ENCODE data around the gene SH3BP5.

The SH3BP5 gene

DNA sequence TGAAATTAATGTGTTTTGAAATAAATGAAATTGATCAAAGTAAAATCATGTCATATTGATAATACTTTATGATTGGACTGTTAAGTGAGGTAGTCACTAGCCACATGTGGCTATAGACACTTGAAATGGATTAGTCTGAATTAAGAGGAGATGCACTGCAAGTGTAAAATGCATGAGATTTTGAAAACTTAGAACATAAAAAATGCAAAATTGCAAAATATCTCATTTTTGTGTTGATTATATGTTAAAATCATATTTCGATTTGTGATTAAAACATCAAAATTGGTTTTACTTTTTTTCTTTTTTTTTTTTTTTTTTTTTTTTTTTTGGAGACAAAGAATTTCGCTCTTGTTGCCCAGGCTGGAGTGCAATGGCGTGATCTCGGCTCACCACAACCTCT, 103.1 kb downstream of the SH3BP5 start:
- H2AK5ac ChIP-seq (ENCODE audit: low read length, severe bottlenecking): no peak overlapping the region
- H2BK12ac ChIP-seq (ENCODE audit: low read length in 2 of 2): no peak overlapping the region
- no peak overlapping the region for H3K4ac ChIP-seq (ENCODE audit: low read depth in 1 of 2, low read length in 2 of 2)
- H3K27ac ChIP-seq (ENCODE audit: low read length, poor library complexity, severe bottlenecking): no peak overlapping the region
- no peaks in the 10 kb centered on the region for H3K27me3 ChIP-seq (ENCODE audit: control insufficient read depth in 1 of 2, insufficient read depth in 1 of 2, low read length in 2 of 2)
- no peak overlapping the region for H4K8ac ChIP-seq (ENCODE audit: low read length)
- no peak overlapping the region for H2BK15ac ChIP-seq (ENCODE audit: low read depth, poor library complexity, severe bottlenecking)
- H2BK5ac ChIP-seq (ENCODE audit: low read depth, low read length, poor library complexity, severe bottlenecking): no peak overlapping the region
- no peak overlapping the region for H3K9ac ChIP-seq (ENCODE audit: low read length)
- no peak overlapping the region for H4K91ac ChIP-seq (ENCODE audit: low read length)
- H3K36me3 ChIP-seq (ENCODE audit: control insufficient read depth in 1 of 2, insufficient read depth in 2 of 2, low read depth in 1 of 2, low read length in 2 of 2): peaks cover 7 to 93% of the 10 kb centered on the region in 2 experiments
- H3K79me1 ChIP-seq (replicated peaks; ENCODE audit: low read length, poor library complexity, severe bottlenecking): peaks cover 8% of the 10 kb centered on the region
- H3K4me3 ChIP-seq (ENCODE audit: insufficient read depth in 1 of 2, low read depth in 1 of 2, low read length in 2 of 2): no peak overlapping the region
- WGBS: 100% methylated on average over 3 of the region's 4 CpGs
- H3K23ac ChIP-seq (ENCODE audit: low read length in 2 of 2): no peak overlapping the region
- H3K4me2 ChIP-seq (ENCODE audit: low read length, poor library complexity, severe bottlenecking): no peak overlapping the region
- no peaks in the 10 kb centered on the region for H3K4me1 ChIP-seq (ENCODE audit: control insufficient read depth, insufficient read depth, low read depth, low read length)
- no peak overlapping the region for H2AFZ ChIP-seq (ENCODE audit: low read depth, low read length)
- H2BK120ac ChIP-seq (ENCODE audit: low read depth, low read length): no peak overlapping the region
- no peak overlapping the region for H3K18ac ChIP-seq (ENCODE audit: low read depth in 1 of 2, low read length in 2 of 2)
- no peak overlapping the region for H3K14ac ChIP-seq (ENCODE audit: low read length in 2 of 2)
- H3K9me3 ChIP-seq (ENCODE audit: control insufficient read depth, low read length): no peaks in the 10 kb centered on the region
- DNase-seq: no peak

DNA sequence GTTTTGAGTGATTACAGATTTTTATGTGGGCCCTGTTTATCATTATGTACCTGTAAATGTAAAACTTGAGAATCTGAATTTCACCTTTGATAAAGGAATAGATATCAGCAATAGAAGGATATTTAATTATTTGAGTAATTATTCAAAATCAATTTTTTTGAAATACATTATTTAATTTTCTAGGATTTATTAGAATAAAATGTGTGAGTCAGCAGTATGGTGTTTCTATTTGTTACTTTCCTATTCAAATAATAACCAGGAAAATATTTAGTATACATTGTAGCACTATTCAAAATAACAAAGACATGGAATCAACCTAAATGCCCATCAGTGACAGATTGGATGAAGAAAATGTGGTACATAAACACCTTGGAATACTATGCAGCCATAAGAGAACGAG, 104.2 kb downstream of the SH3BP5 start:
- Histone ChIP-seq H3K4me2 (ENCODE audit: low read length, poor library complexity, severe bottlenecking) (no peak overlapping the region), H3K4me1 (ENCODE audit: control insufficient read depth, insufficient read depth, low read depth, low read length) (no peaks in the 10 kb centered on the region), H3K14ac (ENCODE audit: low read length in 2 of 2) (no peak overlapping the region), H3K36me3 (ENCODE audit: control insufficient read depth in 1 of 2, insufficient read depth in 2 of 2, low read depth in 1 of 2, low read length in 2 of 2) (peaks cover 5 to 94% of the 10 kb centered on the region in 2 experiments), H2AK5ac (ENCODE audit: low read length, severe bottlenecking) (no peak overlapping the region), H3K4ac (ENCODE audit: low read depth in 1 of 2, low read length in 2 of 2) (no peak overlapping the region), H3K18ac (ENCODE audit: low read depth in 1 of 2, low read length in 2 of 2) (no peak overlapping the region), H3K9me3 (ENCODE audit: control insufficient read depth, low read length) (no peaks in the 10 kb centered on the region), H3K27ac (ENCODE audit: low read length, poor library complexity, severe bottlenecking) (no peak overlapping the region), H2BK120ac (ENCODE audit: low read depth, low read length) (no peak overlapping the region), H2BK15ac (ENCODE audit: low read depth, poor library complexity, severe bottlenecking) (no peak overlapping the region), H3K79me1 (replicated peaks; ENCODE audit: low read length, poor library complexity, severe bottlenecking) (peaks cover 9% of the 10 kb centered on the region), H3K9ac (ENCODE audit: low read length) (no peak overlapping the region), H3K27me3 (ENCODE audit: control insufficient read depth in 1 of 2, insufficient read depth in 1 of 2, low read length in 2 of 2) (no peaks in the 10 kb centered on the region), H3K4me3 (ENCODE audit: insufficient read depth in 1 of 2, low read depth in 1 of 2, low read length in 2 of 2) (no peak overlapping the region), H4K8ac (ENCODE audit: low read length) (no peak overlapping the region), H4K91ac (ENCODE audit: low read length) (no peak overlapping the region), H2BK5ac (ENCODE audit: low read depth, low read length, poor library complexity, severe bottlenecking) (no peak overlapping the region), H3K23ac (ENCODE audit: low read length in 2 of 2) (no peak overlapping the region), H2AFZ (ENCODE audit: low read depth, low read length) (no peak overlapping the region), H2BK12ac (ENCODE audit: low read length in 2 of 2) (no peak overlapping the region)
- no peak for DNase-seq
- WGBS: 96% methylated on average over 1 of the region's 1 CpG

- Histone ChIP-seq H4K8ac (ENCODE audit: low read length) (no peak overlapping the region), H3K4ac (ENCODE audit: low read depth in 1 of 2, low read length in 2 of 2) (no peak overlapping the region), H3K18ac (ENCODE audit: low read depth in 1 of 2, low read length in 2 of 2) (no peak overlapping the region), H2BK12ac (ENCODE audit: low read length in 2 of 2) (no peak overlapping the region), H2AK5ac (ENCODE audit: low read length, severe bottlenecking) (no peak overlapping the region), H3K23ac (ENCODE audit: low read length in 2 of 2) (no peak overlapping the region), H2BK5ac (ENCODE audit: low read depth, low read length, poor library complexity, severe bottlenecking) (no peak overlapping the region), H2BK120ac (ENCODE audit: low read depth, low read length) (no peak overlapping the region), H3K79me1 (replicated peaks; ENCODE audit: low read length, poor library complexity, severe bottlenecking) (peaks cover 20% of the 10 kb centered on the region), H3K27me3 (ENCODE audit: control insufficient read depth in 1 of 2, insufficient read depth in 1 of 2, low read length in 2 of 2) (no peaks in the 10 kb centered on the region), H3K4me2 (ENCODE audit: low read length, poor library complexity, severe bottlenecking) (no peak overlapping the region), H4K91ac (ENCODE audit: low read length) (no peak overlapping the region), H2AFZ (ENCODE audit: low read depth, low read length) (no peak overlapping the region), H3K36me3 (ENCODE audit: control insufficient read depth in 1 of 2, insufficient read depth in 2 of 2, low read depth in 1 of 2, low read length in 2 of 2) (peaks cover 16 to 92% of the 10 kb centered on the region in 2 experiments), H2BK15ac (ENCODE audit: low read depth, poor library complexity, severe bottlenecking) (no peak overlapping the region), H3K9me3 (ENCODE audit: control insufficient read depth, low read length) (no peaks in the 10 kb centered on the region), H3K27ac (ENCODE audit: low read length, poor library complexity, severe bottlenecking) (no peak overlapping the region), H3K9ac (ENCODE audit: low read length) (no peak overlapping the region), H3K14ac (ENCODE audit: low read length in 2 of 2) (no peak overlapping the region), H3K4me3 (ENCODE audit: insufficient read depth in 1 of 2, low read depth in 1 of 2, low read length in 2 of 2) (no peak overlapping the region), H3K4me1 (ENCODE audit: control insufficient read depth, insufficient read depth, low read depth, low read length) (no peaks in the 10 kb centered on the region)
- peak; percentile 71 for DNase-seq
- 96% methylated on average over 4 of the region's 7 CpGs for WGBS
Measured at GRCh38 chr3:15223685-15224572, 108.5 kb downstream of the SH3BP5 start.

DNA sequence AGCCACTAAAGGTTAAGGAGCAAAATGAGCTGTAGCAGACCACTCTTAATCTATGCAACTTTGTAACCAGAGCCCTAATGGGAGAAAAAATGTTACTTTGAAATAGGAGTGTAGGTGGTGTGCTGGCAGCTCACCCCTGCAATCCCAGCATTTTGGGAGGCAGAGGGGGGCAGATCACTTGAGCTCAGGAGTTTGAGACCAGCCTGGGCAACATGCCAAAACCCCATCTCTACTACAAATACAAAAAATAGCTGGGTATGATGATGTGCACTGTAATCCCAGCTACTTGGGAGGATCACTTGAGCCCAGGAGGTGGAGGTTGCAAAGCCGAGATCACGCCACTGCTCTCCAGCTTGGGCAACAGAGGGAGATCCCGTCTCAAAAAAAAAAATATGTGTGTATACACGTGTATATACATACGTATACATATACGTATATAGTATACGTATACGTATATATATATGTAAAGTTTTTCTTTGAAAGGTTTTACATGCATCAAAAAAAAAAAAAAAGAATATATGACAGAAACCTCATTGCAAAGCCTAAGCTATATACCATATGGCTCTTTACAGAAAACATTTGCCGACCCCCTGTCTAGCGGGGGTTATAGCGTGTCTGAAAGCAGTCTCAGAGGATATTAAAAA, 110.7 kb downstream of the SH3BP5 start:
- no peak overlapping the region for H3K14ac ChIP-seq (ENCODE audit: low read length in 2 of 2)
- no peak overlapping the region for H3K4ac ChIP-seq (ENCODE audit: low read depth in 1 of 2, low read length in 2 of 2)
- H3K4me2 ChIP-seq (ENCODE audit: low read length, poor library complexity, severe bottlenecking): no peak overlapping the region
- no peaks in the 10 kb centered on the region for H3K27me3 ChIP-seq (ENCODE audit: control insufficient read depth in 1 of 2, insufficient read depth in 1 of 2, low read length in 2 of 2)
- no peaks in the 10 kb centered on the region for H3K9me3 ChIP-seq (ENCODE audit: control insufficient read depth, low read length)
- H3K79me1 ChIP-seq (replicated peaks; ENCODE audit: low read length, poor library complexity, severe bottlenecking): peaks cover 22% of the 10 kb centered on the region
- WGBS: 98% methylated on average over 5 of the region's 11 CpGs
- H2BK12ac ChIP-seq (ENCODE audit: low read length in 2 of 2): no peak overlapping the region
- no peak overlapping the region for H3K4me3 ChIP-seq (ENCODE audit: insufficient read depth in 1 of 2, low read depth in 1 of 2, low read length in 2 of 2)
- H3K23ac ChIP-seq (ENCODE audit: low read length in 2 of 2): no peak overlapping the region
- no peak overlapping the region for H2BK15ac ChIP-seq (ENCODE audit: low read depth, poor library complexity, severe bottlenecking)
- H3K27ac ChIP-seq (ENCODE audit: low read length, poor library complexity, severe bottlenecking): no peak overlapping the region
- no peaks in the 10 kb centered on the region for H3K4me1 ChIP-seq (ENCODE audit: control insufficient read depth, insufficient read depth, low read depth, low read length)
- no peak overlapping the region for H4K91ac ChIP-seq (ENCODE audit: low read length)
- no peak overlapping the region for H2AK5ac ChIP-seq (ENCODE audit: low read length, severe bottlenecking)
- H4K8ac ChIP-seq (ENCODE audit: low read length): no peak overlapping the region
- no peak overlapping the region for H2BK5ac ChIP-seq (ENCODE audit: low read depth, low read length, poor library complexity, severe bottlenecking)
- no peak overlapping the region for H3K18ac ChIP-seq (ENCODE audit: low read depth in 1 of 2, low read length in 2 of 2)
- no peak overlapping the region for H2BK120ac ChIP-seq (ENCODE audit: low read depth, low read length)
- no peak overlapping the region for H3K9ac ChIP-seq (ENCODE audit: low read length)
- peaks cover 23 to 91% of the 10 kb centered on the region in 2 experiments for H3K36me3 ChIP-seq (ENCODE audit: control insufficient read depth in 1 of 2, insufficient read depth in 2 of 2, low read depth in 1 of 2, low read length in 2 of 2)
- no peak for DNase-seq
- H2AFZ ChIP-seq (ENCODE audit: low read depth, low read length): no peak overlapping the region

All from mesenchymal stem cell (in vitro differentiated cells and primary cell).